D721Med (cell line): ENCODE results near the gene CHN2.
A peak's percentile ranks its signal among the peaks of the same experiment; 100 is the strongest.

ENCODE experiments used
- DNase-seq: peaks from one replicate; pipeline ENCODE4 v3.0.0; 2011; ENCODE audit warnings: low spot score; ENCODE audit not compliant: insufficient read length
- FAIRE-seq: peaks from 2 replicates; lab custom pipeline; 2011; peaks lifted over from hg19 to GRCh38; lab: Jason Lieb, UNC
- TF ChIP-seq, protein P1 (sequence below): IDR thresholded peaks from 2 replicates; pipeline ENCODE4 v1.5.1; 2012; ENCODE audit warnings: mild to moderate bottlenecking, control low read depth; ENCODE audit not compliant: insufficient read depth; ENCODE audit errors: missing control alignments

Gene CHN2

DNA sequence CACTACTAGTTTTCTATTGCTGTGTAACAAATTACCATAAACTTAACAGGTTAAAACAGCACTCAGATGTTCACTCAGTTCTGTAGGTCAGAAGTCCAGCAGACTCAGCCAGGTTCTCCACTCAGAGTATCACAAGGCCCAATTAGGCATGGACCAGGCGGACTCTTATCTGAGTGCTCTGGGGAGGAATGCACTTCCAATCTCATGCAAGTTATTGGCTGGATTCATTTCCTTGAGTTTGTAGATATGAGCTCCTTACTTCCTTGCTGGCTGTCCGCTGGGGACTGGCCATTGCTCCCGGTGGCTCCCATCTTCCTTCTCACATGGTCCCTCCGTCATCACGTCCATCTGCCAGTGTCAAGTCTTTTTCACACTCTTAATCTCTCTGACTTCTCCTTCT, 232.0 kb downstream of the CHN2 start:
- FAIRE-seq, result no peak
- DNase-seq, result no peak
- TF ChIP-seq, protein P1, sequence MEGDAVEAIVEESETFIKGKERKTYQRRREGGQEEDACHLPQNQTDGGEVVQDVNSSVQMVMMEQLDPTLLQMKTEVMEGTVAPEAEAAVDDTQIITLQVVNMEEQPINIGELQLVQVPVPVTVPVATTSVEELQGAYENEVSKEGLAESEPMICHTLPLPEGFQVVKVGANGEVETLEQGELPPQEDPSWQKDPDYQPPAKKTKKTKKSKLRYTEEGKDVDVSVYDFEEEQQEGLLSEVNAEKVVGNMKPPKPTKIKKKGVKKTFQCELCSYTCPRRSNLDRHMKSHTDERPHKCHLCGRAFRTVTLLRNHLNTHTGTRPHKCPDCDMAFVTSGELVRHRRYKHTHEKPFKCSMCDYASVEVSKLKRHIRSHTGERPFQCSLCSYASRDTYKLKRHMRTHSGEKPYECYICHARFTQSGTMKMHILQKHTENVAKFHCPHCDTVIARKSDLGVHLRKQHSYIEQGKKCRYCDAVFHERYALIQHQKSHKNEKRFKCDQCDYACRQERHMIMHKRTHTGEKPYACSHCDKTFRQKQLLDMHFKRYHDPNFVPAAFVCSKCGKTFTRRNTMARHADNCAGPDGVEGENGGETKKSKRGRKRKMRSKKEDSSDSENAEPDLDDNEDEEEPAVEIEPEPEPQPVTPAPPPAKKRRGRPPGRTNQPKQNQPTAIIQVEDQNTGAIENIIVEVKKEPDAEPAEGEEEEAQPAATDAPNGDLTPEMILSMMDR, result no peak

DNA sequence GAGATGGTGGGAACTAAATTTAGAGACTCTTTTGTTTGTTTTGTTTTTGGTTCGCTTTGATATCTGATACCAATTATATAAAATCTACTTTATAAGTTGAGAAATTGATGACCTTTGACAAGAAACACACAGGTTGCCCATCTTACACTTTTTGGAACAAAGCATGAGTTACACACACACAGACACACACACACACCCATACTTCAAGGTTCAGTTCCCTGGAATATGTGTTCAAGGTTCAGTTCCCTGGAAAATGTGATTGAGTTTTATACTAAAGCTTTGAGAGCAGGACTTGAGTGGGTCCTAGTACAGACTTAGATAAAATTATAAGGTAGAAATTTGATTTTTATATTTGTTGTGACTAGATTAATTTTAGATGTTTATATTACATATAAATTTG, 234.8 kb downstream of the CHN2 start:
- FAIRE-seq (no peak), DNase-seq (no peak)
- TF ChIP-seq, protein P1, result no peak

DNA sequence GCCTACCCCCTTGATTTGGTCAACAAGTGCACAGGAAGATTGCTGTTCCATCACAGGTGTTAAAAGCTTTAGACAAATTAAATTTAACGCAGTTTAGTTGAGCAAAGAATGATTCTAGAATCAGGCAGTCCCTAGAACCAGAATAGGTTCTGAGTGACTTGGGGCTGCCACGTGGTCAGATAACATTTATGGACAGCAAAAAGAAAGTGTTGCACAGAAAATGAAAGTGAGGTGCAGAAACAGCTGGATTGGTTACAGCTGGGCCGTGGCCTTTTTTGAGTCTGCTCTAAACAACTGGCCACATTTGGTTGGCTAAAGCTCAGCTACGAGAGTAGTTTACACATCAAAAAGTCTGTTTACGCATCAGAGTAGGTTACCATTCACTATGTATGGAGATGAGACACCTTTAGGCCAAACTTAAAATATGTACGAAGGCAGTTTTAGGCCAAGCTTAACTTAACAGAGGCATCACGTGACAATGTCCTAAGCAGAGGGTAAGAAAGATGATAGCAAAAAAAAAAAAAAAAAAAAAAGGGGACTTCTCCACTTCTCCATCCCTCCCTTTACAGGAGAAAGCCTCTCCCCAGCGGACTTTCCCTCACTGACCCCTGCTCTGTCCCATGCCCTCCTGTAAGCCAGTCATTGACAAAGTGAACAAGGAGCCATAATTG, 235.8 kb downstream of the CHN2 start:
- no peak for DNase-seq
- TF ChIP-seq, protein P1, result no peak
- FAIRE-seq, result no peak

DNA sequence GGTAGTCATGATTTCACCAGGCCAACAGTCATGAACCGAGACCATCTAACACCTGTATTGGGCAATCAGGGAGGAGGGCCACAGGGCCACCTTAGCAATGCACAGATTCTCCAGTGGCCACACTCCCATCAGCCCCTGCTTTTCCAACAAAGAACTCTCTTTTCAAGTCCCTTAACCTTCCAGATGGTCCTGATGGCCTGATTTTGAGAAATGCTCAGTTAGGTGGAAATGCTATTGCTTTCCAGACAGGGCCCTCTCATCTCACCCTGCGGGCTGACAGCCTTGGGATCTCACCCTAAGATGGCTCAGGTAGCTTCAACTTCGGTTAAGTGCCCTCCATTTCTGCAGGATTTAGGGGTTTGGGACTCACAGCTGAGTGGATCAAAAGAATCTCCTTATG, 237.1 kb downstream of the CHN2 start:
- DNase-seq (no peak), FAIRE-seq (no peak)
- TF ChIP-seq, protein P1, result no peak

DNA sequence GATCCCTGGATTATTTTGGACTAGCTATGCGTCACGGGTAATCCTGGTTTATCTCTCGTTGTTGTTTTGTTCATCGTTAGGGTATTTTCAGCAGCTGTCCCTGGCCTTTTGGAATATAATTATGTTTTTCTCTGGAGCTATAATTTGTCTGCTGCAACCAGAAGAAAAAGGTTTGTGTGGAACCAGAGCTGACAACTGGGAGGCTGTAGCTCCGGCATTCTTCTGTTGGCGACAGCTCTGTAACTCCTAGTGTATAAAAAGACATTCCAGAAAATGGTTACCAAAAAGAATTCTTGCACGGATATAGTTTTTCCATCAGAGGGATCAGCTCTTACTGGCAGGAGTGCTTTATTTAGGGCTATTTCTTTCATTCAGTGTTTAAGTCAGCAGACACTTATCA, 238.1 kb downstream of the CHN2 start:
- peak; percentile 94 for FAIRE-seq
- TF ChIP-seq, protein P1, result no peak
- DNase-seq, result no peak

DNA sequence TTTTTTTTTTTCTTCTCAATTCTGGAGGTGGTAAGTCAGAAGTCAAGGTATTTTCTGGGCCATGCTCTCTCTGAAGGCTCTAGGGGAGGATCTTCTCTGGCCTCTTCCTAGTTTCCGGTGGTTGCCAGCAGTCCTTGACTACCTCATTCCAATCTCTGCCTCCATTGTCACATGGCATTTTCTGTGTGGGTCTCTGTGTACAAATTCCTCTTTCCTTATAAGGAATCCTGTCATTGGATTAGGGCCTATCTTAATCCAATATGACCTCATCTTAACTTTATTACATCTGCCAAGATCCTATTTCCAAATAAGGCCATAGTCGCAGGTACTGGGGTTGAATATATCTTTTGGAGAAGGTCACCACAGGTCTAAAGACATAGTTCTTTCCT, 239.8 kb downstream of the CHN2 start:
- DNase-seq (no peak), FAIRE-seq (peak; percentile 29)
- TF ChIP-seq, protein P1, result no peak

DNA sequence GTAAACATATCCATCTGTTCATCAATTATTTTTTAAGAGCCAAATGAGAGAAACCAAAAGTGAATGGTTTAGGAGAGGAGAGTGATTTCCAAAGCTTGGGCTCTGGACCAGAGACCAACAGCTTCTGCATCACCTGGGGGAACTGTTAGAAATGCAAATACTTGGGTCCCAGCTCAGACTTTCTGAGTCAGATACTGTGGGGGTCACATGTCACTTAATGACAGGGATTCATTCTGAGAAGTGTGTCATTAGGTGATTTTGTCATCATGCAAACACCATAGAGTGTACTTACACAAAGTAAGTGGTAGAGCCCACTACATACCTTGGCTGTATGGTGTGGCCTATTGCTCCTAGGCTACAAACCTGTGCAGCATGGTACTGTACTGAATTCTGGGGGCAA, 240.6 kb downstream of the CHN2 start:
- TF ChIP-seq, protein P1, result no peak
- DNase-seq (no peak), FAIRE-seq (no peak)
